GM23338 (cell line): ENCODE results near the gene ZNRD2. TPM values are rescaled to one million over a fixed set of nuclear protein-coding genes. Genes with fewer than 3 reads are reported as not detected.

Source experiments
- ATAC-seq: fragments of 200-7000 bp; cut with Tn5 transposase; 3 replicates; pipeline ENCODE4 v1.9.1; 2020
- DNase-seq: peaks from one replicate; pipeline ENCODE4 v3.0.0-alpha.2; 2015; ENCODE audit warnings: low spot score
- H2AFZ ChIP-seq: fragments of 200-600 bp; sonication (generic); 2 replicates; pipeline ENCODE4 v1.8.0; 2016; ENCODE audit warnings: antibody characterized with exemption, mild to moderate bottlenecking, moderate library complexity
- H3F3A ChIP-seq: fragments of 200-600 bp; sonication (generic); replicated peaks from 2 replicates; pipeline ENCODE4 v1.8.0; 2017; ENCODE audit warnings: antibody characterized with exemption, mixed run types, low read depth
- H3K27ac ChIP-seq: fragments of 200-600 bp; sonication (generic); 2 replicates; pipeline ENCODE4 v1.6.1; 2016; ENCODE audit warnings: low read depth
- H3K27me3 ChIP-seq: fragments of 200-600 bp; sonication (generic); 2 replicates; pipeline ENCODE4 v1.8.0; 2016; ENCODE audit warnings: mild to moderate bottlenecking, mixed run types, moderate library complexity; ENCODE audit not compliant: insufficient read depth
- H3K36me3 ChIP-seq: fragments of 200-600 bp; sonication (generic); 2 replicates; pipeline ENCODE4 v1.8.0; 2016; ENCODE audit warnings: mild to moderate bottlenecking; ENCODE audit not compliant: insufficient read depth
- H3K4me1 ChIP-seq: fragments of 200-600 bp; sonication (generic); 2 replicates; pipeline ENCODE4 v1.8.0; 2016; ENCODE audit warnings: mild to moderate bottlenecking, moderate library complexity; ENCODE audit not compliant: insufficient read depth
- H3K4me2 ChIP-seq: fragments of 200-600 bp; sonication (generic); 2 replicates; pipeline ENCODE4 v1.7.1; 2017; ENCODE audit warnings: mixed run types
- H3K4me3 ChIP-seq: fragments of 200-600 bp; sonication (generic); 2 replicates; pipeline ENCODE4 v1.6.1; 2016; ENCODE audit warnings: mixed run types
- H3K79me2 ChIP-seq: fragments of 200-600 bp; sonication (generic); replicated peaks from 2 replicates; pipeline ENCODE4 v1.8.0; 2017; ENCODE audit warnings: mild to moderate bottlenecking; ENCODE audit not compliant: insufficient read depth
- H3K9me2 ChIP-seq: fragments of 200-600 bp; sonication (generic); 2 replicates; pipeline ENCODE4 v1.8.0; 2017; ENCODE audit not compliant: insufficient read depth
- H4K20me1 ChIP-seq: fragments of 200-600 bp; sonication (generic); replicated peaks from 2 replicates; pipeline ENCODE4 v1.8.0; 2017; ENCODE audit warnings: mild to moderate bottlenecking; ENCODE audit not compliant: insufficient read depth
- H3K27ac Mint-ChIP-seq: 2 replicates; pipeline ENCODE4 v1.8.0; 2020; ENCODE audit warnings: inconsistent platforms, mild to moderate bottlenecking, moderate library complexity, mixed read lengths
- H3K27me3 Mint-ChIP-seq: 3 replicates; pipeline ENCODE4 v1.8.0; 2022; ENCODE audit warnings: low read depth, mild to moderate bottlenecking, moderate library complexity, mixed read lengths, inconsistent platforms; ENCODE audit not compliant: insufficient read depth, poor library complexity
- H3K36me3 Mint-ChIP-seq: 3 replicates; pipeline ENCODE4 v1.8.0; 2021; ENCODE audit warnings: low read depth, mild to moderate bottlenecking, inconsistent platforms, moderate library complexity, mixed read lengths
- H3K4me1 Mint-ChIP-seq: 3 replicates; pipeline ENCODE4 v1.8.0; 2020; ENCODE audit warnings: mild to moderate bottlenecking, inconsistent platforms, mixed read lengths
- H3K4me3 Mint-ChIP-seq: 3 replicates; pipeline ENCODE4 v1.8.0; 2021; ENCODE audit warnings: moderate library complexity, mild to moderate bottlenecking, inconsistent platforms, mixed read lengths
- H3K9me3 Mint-ChIP-seq: 3 replicates; pipeline ENCODE4 v1.8.0; 2020; ENCODE audit warnings: moderate library complexity, mild to moderate bottlenecking, inconsistent platforms, mixed read lengths
- CREB1 ChIP-seq: fragments of 250-450 bp; sonication (Bioruptor Pico); IDR thresholded peaks from 2 replicates; pipeline ENCODE4 v1.5.0; 2020; ENCODE audit warnings: low read depth, mild to moderate bottlenecking, moderate library complexity
- ETS1 ChIP-seq: IDR thresholded peaks from 2 replicates; pipeline ENCODE4 v1.6.1; 2016; ENCODE audit warnings: antibody characterized with exemption
- EZH2 ChIP-seq: fragments of 200-600 bp; sonication (generic); IDR thresholded peaks from one replicate; pipeline ENCODE4 v1.8.0; 2017; ENCODE audit warnings: antibody characterized with exemption, mild to moderate bottlenecking, low read depth; ENCODE audit not compliant: unreplicated experiment
- EZH2phosphoT487 ChIP-seq: fragments of 200-600 bp; sonication (generic); IDR thresholded peaks from one replicate; pipeline ENCODE4 v1.8.1; 2018; ENCODE audit warnings: antibody characterized with exemption; ENCODE audit not compliant: unreplicated experiment
- JUNB ChIP-seq: IDR thresholded peaks from one replicate; pipeline ENCODE4 v1.6.1; 2016; ENCODE audit warnings: antibody characterized with exemption; ENCODE audit not compliant: unreplicated experiment
- NANOG ChIP-seq: IDR thresholded peaks from 2 replicates; pipeline ENCODE4 v1.6.1; 2016; ENCODE audit warnings: antibody characterized with exemption, borderline replicate concordance
- POLR2AphosphoS5 ChIP-seq: IDR thresholded peaks from 2 replicates; pipeline ENCODE4 v1.6.1; 2016; ENCODE audit warnings: antibody characterized with exemption, low read depth
- REST ChIP-seq: IDR thresholded peaks from one replicate; pipeline ENCODE4 v1.6.1; 2018; ENCODE audit warnings: antibody characterized with exemption; ENCODE audit not compliant: unreplicated experiment
- STAT1 ChIP-seq: IDR thresholded peaks from one replicate; pipeline ENCODE4 v1.6.1; 2016; ENCODE audit warnings: antibody characterized with exemption; ENCODE audit not compliant: unreplicated experiment
- ZNF114 ChIP-seq: fragments of 250-450 bp; sonication (Bioruptor Pico); IDR thresholded peaks from 2 replicates; pipeline ENCODE4 v1.5.0; 2020; ENCODE audit warnings: mild to moderate bottlenecking, moderate library complexity
- ZNF331 ChIP-seq: fragments of 250-450 bp; sonication (Bioruptor Pico); IDR thresholded peaks from 2 replicates; pipeline ENCODE4 v1.5.0; 2020; ENCODE audit warnings: low read depth, mild to moderate bottlenecking, moderate library complexity
- ZNF462 ChIP-seq: fragments of 250-450 bp; sonication (Bioruptor Pico); IDR thresholded peaks from 2 replicates; pipeline ENCODE4 v1.5.0; 2020; ENCODE audit warnings: mild to moderate bottlenecking, moderate library complexity
- polyA plus RNA-seq: library from polyadenylated mRNA; unstranded; fragments of >200 nt; fragmentation: Nextera tagmentation; extraction: Ambion mirVana; gene quantifications from 2 replicates; pipeline ENCODE4 v1.2.1, GENCODE V29; 2016
- total RNA-seq: library from RNA; depleted of rRNA; stranded (reverse); fragments of >200 nt; shearing (Covaris generic); gene quantifications from 2 replicates; pipeline ENCODE4 v1.2.3, GENCODE V29; 2014

ZNRD2 gene
- total and polyA plus RNA-seq, 2 experiments from 2014 or later, result 78.6 to 148 TPM

GRCh38 chr11:65537296-65537597 lies 33.0 kb upstream of the ZNRD2 start:
- DNase-seq (no peak), ATAC-seq (no peak)
- Mint-ChIP-seq H3K4me1 (0 out of 3 replicates have a peak, but pooled peaks cover 2% of the 10 kb centered on the region), H3K9me3 (no peaks in the 10 kb centered on the region), H3K36me3 (peaks cover 11% of the 10 kb centered on the region), H3K27me3 (peaks cover 20% of the 10 kb centered on the region), H3K27ac (no peak overlapping the region), H3K4me3 (peak overlapping the region; percentile 44; the same call in 1 of the 3 replicates)
- Histone ChIP-seq H3K9me2 (no peaks in the 10 kb centered on the region), H3K27me3 (peaks cover 27% of the 10 kb centered on the region), H3K4me1 (peaks cover 5% of the 10 kb centered on the region; the same call in 1 of the 2 replicates), H3F3A (peaks cover 33% of the 10 kb centered on the region; the same call in 1 of the 2 replicates), H3K4me2 (no peak overlapping the region), H3K4me3 (no peak overlapping the region), H3K36me3 (no peaks in the 10 kb centered on the region; the same call in 1 of the 2 replicates), H3K27ac (no peak overlapping the region), H4K20me1 (no peaks in the 10 kb centered on the region; the same call in 1 of the 2 replicates), H3K79me2 (no peaks in the 10 kb centered on the region), H2AFZ (no peak overlapping the region)
- TF ChIP-seq ZNF114 (CRISPR knock-in tag) (no peak), REST (no peak), STAT1 (no peak), ZNF331 (CRISPR knock-in tag) (no peak), NANOG (no peak), POLR2AphosphoS5 (no peak), JUNB (no peak), CREB1 (CRISPR knock-in tag) (no peak), EZH2 (no peak), EZH2phosphoT487 (no peak), ETS1 (no peak), ZNF462 (CRISPR knock-in tag) (no peak)
